ENCODE data around the gene RUSF1. TPM values are rescaled to one million over a fixed set of nuclear protein-coding genes. Genes with fewer than 3 reads are reported as not detected.

The RUSF1 gene
- total and polyA plus RNA-seq, 4 donors: 21.8 to 73.1 (median 49.5) TPM

DNA sequence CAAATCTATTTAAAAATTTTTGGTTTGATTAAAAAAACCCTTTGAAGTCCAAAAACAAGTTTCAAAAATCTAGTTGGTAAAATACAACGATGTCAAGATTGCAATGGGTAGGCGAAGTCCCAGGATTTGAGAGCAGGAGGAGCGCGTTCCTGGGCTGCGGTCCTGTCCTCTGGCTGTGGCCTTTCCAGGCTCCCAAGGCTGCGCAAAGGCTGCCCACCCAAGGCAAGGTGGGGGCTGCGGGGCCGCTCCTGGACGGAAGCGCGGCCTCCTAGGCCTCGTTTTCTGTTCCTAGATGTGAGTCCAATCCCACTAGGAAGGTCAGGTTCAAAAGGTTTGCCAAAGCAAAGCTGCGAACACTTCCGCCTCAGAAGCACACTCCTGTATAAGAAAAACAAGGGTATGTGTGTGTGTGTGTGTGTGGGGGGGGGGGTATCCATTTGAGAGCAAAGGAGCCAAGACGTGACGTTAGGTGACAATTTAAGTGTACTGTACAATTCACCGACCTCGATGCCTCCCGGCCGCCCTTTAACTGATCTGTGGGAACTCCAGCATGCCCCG, 28.7 kb upstream of the RUSF1 start (continued):
- TF ChIP-seq, protein P1, sequence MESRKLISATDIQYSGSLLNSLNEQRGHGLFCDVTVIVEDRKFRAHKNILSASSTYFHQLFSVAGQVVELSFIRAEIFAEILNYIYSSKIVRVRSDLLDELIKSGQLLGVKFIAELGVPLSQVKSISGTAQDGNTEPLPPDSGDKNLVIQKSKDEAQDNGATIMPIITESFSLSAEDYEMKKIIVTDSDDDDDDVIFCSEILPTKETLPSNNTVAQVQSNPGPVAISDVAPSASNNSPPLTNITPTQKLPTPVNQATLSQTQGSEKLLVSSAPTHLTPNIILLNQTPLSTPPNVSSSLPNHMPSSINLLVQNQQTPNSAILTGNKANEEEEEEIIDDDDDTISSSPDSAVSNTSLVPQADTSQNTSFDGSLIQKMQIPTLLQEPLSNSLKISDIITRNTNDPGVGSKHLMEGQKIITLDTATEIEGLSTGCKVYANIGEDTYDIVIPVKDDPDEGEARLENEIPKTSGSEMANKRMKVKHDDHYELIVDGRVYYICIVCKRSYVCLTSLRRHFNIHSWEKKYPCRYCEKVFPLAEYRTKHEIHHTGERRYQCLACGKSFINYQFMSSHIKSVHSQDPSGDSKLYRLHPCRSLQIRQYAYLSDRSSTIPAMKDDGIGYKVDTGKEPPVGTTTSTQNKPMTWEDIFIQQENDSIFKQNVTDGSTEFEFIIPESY (IDR thresholded peaks at IDR 0.05): no peak

DNA sequence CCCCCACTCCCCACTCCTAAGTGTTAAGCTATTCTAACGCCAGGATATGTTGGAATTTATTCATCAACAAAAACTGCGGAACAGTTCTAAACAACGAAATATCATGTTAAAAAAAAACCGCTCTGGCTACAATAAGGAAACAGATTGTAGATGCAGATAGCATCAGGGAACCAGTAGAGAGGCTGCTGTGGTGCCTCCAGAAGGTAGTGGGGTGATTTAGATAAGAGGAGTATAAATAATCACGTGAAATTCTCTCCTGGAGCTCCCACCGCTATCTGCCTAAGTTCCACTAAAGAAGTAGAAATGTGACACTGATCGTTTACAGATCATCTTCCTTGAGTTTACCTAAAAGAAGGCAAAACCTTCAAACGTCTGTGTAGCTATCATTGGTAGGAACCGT, 27.5 kb upstream of the RUSF1 start:
- WGBS: 47% methylated on average over 9 of the region's 9 CpGs
- TF ChIP-seq TAF1 (conservative IDR thresholded peaks at IDR 0.05): no peak
- TF ChIP-seq EGR1 (IDR thresholded peaks at IDR 0.05; ENCODE audit: low read depth in 2 of 2): no peak
- TF ChIP-seq, protein P2, sequence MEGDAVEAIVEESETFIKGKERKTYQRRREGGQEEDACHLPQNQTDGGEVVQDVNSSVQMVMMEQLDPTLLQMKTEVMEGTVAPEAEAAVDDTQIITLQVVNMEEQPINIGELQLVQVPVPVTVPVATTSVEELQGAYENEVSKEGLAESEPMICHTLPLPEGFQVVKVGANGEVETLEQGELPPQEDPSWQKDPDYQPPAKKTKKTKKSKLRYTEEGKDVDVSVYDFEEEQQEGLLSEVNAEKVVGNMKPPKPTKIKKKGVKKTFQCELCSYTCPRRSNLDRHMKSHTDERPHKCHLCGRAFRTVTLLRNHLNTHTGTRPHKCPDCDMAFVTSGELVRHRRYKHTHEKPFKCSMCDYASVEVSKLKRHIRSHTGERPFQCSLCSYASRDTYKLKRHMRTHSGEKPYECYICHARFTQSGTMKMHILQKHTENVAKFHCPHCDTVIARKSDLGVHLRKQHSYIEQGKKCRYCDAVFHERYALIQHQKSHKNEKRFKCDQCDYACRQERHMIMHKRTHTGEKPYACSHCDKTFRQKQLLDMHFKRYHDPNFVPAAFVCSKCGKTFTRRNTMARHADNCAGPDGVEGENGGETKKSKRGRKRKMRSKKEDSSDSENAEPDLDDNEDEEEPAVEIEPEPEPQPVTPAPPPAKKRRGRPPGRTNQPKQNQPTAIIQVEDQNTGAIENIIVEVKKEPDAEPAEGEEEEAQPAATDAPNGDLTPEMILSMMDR (IDR thresholded peaks at IDR 0.05; ENCODE audit: low read depth, low read length, missing input control): no peak
- TF ChIP-seq NR2F2 (IDR thresholded peaks at IDR 0.05): no peak
- TF ChIP-seq YY1 (IDR thresholded peaks at IDR 0.05): no peak
- TF ChIP-seq, protein P3, sequence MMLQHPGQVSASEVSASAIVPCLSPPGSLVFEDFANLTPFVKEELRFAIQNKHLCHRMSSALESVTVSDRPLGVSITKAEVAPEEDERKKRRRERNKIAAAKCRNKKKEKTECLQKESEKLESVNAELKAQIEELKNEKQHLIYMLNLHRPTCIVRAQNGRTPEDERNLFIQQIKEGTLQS (IDR thresholded peaks at IDR 0.05): no peak
- TF ChIP-seq FOXA2 (IDR thresholded peaks at IDR 0.05): no peak
- TF ChIP-seq, protein P4, sequence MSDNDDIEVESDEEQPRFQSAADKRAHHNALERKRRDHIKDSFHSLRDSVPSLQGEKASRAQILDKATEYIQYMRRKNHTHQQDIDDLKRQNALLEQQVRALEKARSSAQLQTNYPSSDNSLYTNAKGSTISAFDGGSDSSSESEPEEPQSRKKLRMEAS (IDR thresholded peaks at IDR 0.05): no peak
- no peak overlapping the region for H3K4me3 ChIP-seq (ENCODE audit: low read depth in 1 of 3, low read length in 3 of 3)
- H3K4me1 ChIP-seq (ENCODE audit: control insufficient read depth in 4 of 4, insufficient read depth in 4 of 4, low read length in 3 of 4): no peaks in the 10 kb centered on the region
- no peak overlapping the region for H3K9ac ChIP-seq (ENCODE audit: low read depth in 1 of 2, low read length in 2 of 2)
- peaks cover 0 to 11% (median 1%) of the 10 kb centered on the region in 4 donors for H3K9me3 ChIP-seq (ENCODE audit: control insufficient read depth in 4 of 4, low read length in 3 of 4)
- DNase-seq (ENCODE audit: low spot score): no peak
- no peak overlapping the region for H3K27ac ChIP-seq (ENCODE audit: low read depth in 1 of 2, low read length in 2 of 2)
- H3K27me3 ChIP-seq (ENCODE audit: control insufficient read depth in 4 of 4, insufficient read depth in 4 of 4, low read length in 3 of 4): peaks cover 0 to 4% (median 3%) of the 10 kb centered on the region in 4 donors
- no peaks in the 10 kb centered on the region for H3K36me3 ChIP-seq (ENCODE audit: control insufficient read depth in 4 of 4, insufficient read depth in 3 of 4, low read depth in 1 of 4, low read length in 3 of 4)

DNA sequence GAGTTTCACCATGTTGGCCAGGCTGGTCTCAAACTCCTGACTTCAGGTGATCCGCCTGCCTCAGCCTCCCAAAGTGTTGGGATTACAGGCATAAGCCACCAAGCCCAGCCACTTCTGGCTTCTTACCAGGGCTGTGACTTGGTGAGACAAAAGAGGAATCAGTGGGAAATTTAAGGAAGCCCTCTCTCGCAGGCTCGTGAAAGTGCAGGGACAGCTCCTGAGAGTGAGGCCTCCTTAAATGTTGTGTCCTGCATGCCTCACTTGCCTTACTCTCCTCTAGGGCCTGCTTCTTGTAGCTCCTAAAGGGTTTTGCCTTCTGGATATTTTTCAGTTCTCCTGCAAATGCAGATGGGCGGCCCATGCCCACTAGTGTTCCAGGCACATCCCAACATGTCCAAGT, 24.7 kb upstream of the RUSF1 start:
- H3K4me3 ChIP-seq (ENCODE audit: low read depth in 1 of 3, low read length in 3 of 3): no peak overlapping the region
- no peak overlapping the region for H3K27ac ChIP-seq (ENCODE audit: low read depth in 1 of 2, low read length in 2 of 2)
- peaks cover 0 to 6% (median 4%) of the 10 kb centered on the region in 4 donors for H3K27me3 ChIP-seq (ENCODE audit: control insufficient read depth in 4 of 4, insufficient read depth in 4 of 4, low read length in 3 of 4)
- H3K36me3 ChIP-seq (ENCODE audit: control insufficient read depth in 4 of 4, insufficient read depth in 3 of 4, low read depth in 1 of 4, low read length in 3 of 4): no peaks in the 10 kb centered on the region
- H3K9me3 ChIP-seq (ENCODE audit: control insufficient read depth in 4 of 4, low read length in 3 of 4): peaks cover 0 to 3% (median 0%) of the 10 kb centered on the region in 4 donors
- no peak for DNase-seq (ENCODE audit: low spot score)
- H3K9ac ChIP-seq (ENCODE audit: low read depth in 1 of 2, low read length in 2 of 2): no peak overlapping the region
- TF ChIP-seq, protein P3 (IDR thresholded peaks at IDR 0.05): no peak
- no peak for TF ChIP-seq FOXA1 (IDR thresholded peaks at IDR 0.05)
- no peak for TF ChIP-seq HNF4A (conservative IDR thresholded peaks at IDR 0.05)
- no peak for TF ChIP-seq SP1 (IDR thresholded peaks at IDR 0.05)
- no peak for TF ChIP-seq TAF1 (conservative IDR thresholded peaks at IDR 0.05)
- no peak for TF ChIP-seq FOXA2 (IDR thresholded peaks at IDR 0.05)
- H3K4me1 ChIP-seq (ENCODE audit: control insufficient read depth in 4 of 4, insufficient read depth in 4 of 4, low read length in 3 of 4): no peaks in the 10 kb centered on the region
- 84% methylated on average over 4 of the region's 4 CpGs for whole genome bisulfite sequencing

All from liver (tissue), 9 donors.